ENCODE data around the gene ALDH18A1.

DNA sequence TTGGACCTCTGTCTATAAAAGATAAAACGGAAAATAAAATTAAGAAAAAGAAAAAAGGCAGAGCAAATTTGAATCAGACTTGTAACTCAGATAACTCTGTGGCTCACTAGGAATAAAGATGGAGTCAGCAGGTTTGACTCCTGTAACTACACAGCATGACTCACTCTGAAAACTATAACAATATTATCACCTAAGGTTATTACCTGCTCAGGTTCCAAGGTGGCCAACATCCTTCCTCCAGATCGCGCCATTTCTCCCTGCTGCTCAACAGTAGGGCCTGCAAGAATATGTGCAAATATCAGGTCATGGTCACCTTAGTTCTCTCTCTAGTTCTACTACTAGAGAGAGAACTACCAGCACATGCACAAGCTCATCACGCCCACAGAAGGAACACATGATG is 30.0 kb downstream of the ALDH18A1 start:
- TF ChIP-seq, protein P1, sequence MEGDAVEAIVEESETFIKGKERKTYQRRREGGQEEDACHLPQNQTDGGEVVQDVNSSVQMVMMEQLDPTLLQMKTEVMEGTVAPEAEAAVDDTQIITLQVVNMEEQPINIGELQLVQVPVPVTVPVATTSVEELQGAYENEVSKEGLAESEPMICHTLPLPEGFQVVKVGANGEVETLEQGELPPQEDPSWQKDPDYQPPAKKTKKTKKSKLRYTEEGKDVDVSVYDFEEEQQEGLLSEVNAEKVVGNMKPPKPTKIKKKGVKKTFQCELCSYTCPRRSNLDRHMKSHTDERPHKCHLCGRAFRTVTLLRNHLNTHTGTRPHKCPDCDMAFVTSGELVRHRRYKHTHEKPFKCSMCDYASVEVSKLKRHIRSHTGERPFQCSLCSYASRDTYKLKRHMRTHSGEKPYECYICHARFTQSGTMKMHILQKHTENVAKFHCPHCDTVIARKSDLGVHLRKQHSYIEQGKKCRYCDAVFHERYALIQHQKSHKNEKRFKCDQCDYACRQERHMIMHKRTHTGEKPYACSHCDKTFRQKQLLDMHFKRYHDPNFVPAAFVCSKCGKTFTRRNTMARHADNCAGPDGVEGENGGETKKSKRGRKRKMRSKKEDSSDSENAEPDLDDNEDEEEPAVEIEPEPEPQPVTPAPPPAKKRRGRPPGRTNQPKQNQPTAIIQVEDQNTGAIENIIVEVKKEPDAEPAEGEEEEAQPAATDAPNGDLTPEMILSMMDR (IDR thresholded peaks at IDR 0.05) = no peak
- no peak for TF ChIP-seq EZH2 (IDR thresholded peaks at IDR 0.05; ENCODE audit: borderline replicate concordance, insufficient read depth, low read depth, low read length, poor library complexity, severe bottlenecking)

Data from B cell (primary cell).